ENCODE data around the gene GGPS1.
"Not testable (repeated sequence)": the region's sequence is repeated elsewhere in the genome, so short reads cannot be mapped to it uniquely, and the experiment has no call there.

The GGPS1 gene

DNA sequence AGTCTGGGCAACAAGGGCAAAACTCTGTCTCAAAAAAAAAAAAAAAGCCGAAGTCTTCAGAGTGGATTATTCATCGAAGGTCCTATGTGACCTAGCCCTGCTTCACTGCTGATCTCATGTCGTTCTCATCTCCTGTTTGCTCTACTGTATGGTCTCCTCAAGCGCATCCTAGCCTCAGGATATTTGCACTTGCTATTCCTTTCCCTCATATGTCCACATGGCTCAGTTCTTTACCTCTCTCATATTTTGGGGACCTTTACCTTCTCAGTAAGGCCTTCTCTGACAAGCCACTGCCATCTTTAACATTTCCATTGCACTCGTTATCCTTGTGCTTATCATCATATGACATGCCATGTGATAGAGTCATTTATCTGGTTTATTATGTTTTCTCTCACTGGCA lies 41.4 kb downstream of the GGPS1 start:
- Histone ChIP-seq H2AFZ (ENCODE audit: low read depth, low read length) (no peak overlapping the region), H3K9me3 (ENCODE audit: insufficient read depth, low read length, severe bottlenecking) (no peaks in the 10 kb centered on the region), H3K27ac (ENCODE audit: low read length) (no peak overlapping the region), H3K79me2 (ENCODE audit: insufficient read depth, low read length) (peaks cover 62% of the 10 kb centered on the region), H3K27me3 (ENCODE audit: insufficient read depth, low read length, poor library complexity) (no peaks in the 10 kb centered on the region), H3K4me1 (ENCODE audit: insufficient read depth, low read length) (peaks cover 31% of the 10 kb centered on the region), H3K36me3 (ENCODE audit: insufficient read depth, low read length) (peaks cover 4% of the 10 kb centered on the region; the same call in 1 of the 2 replicates), H3K4me3 (ENCODE audit: low read depth in 1 of 2, low read length in 2 of 2) (no peak overlapping the region), H3K4me2 (ENCODE audit: insufficient read depth, low read length) (no peak overlapping the region), H3K9ac (ENCODE audit: low read depth, low read length) (no peak overlapping the region), H4K20me1 (ENCODE audit: insufficient read depth, low read length) (no peaks in the 10 kb centered on the region)
- DNase-seq (no peak), ATAC-seq (ENCODE audit: insufficient read depth, low read depth) (no peak)
- TF ChIP-seq EZH2 (IDR thresholded peaks at IDR 0.05; ENCODE audit: borderline replicate concordance, low read depth, low read length, severe bottlenecking) = no peak
- TF ChIP-seq CTCF (IDR thresholded peaks at IDR 0.05; ENCODE audit: borderline replicate concordance, extremely low read depth, low read length, poor library complexity, severe bottlenecking) = no peak

DNA sequence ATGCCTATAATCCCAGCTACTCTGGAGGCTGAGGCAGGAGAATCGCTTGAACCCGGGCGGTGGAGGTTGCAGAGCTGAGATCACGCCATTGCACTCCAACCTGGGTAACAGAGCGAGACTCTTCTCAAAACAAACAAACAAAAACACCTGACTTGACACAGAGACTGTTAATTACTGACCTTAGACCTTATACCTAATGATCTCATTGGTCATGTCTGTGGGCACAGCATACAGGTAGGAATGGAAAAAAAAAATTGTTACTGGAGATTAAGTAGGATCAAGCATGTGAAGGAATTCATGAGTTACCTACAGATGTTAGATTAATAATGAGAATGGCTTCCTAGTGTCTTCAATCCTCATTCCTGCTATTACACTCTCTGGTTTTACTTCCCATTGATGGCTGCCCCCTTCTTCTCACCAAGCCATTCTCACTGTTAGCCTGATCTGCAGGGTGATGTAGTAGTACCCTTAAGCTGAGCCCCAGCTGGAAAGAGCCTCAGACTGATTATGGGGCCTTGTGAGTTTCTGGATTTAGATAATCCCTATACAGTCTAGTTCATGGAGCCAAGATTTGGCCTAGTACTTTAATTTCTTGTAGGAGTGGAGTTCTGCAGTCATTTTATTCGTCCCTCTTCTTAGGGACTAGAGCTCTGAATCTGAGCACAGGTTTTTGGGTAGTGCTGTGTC lies 47.7 kb downstream of the GGPS1 start:
- H3K4me1 ChIP-seq (ENCODE audit: insufficient read depth, low read length) = no peaks in the 10 kb centered on the region
- DNase-seq = no peak
- peaks cover 56% of the 10 kb centered on the region for H3K79me2 ChIP-seq (ENCODE audit: insufficient read depth, low read length)
- no peak overlapping the region for H3K4me3 ChIP-seq (ENCODE audit: low read depth in 1 of 2, low read length in 2 of 2)
- H3K27ac ChIP-seq (ENCODE audit: low read length) = no peak overlapping the region
- H3K36me3 ChIP-seq (ENCODE audit: insufficient read depth, low read length) = peaks cover 23% of the 10 kb centered on the region
- no peak overlapping the region for H2AFZ ChIP-seq (ENCODE audit: low read depth, low read length)
- no peaks in the 10 kb centered on the region for H3K27me3 ChIP-seq (ENCODE audit: insufficient read depth, low read length, poor library complexity)
- no peak for ATAC-seq (ENCODE audit: insufficient read depth, low read depth)
- no peaks in the 10 kb centered on the region for H4K20me1 ChIP-seq (ENCODE audit: insufficient read depth, low read length)
- H3K9ac ChIP-seq (ENCODE audit: low read depth, low read length) = no peak overlapping the region
- no peaks in the 10 kb centered on the region for H3K9me3 ChIP-seq (ENCODE audit: insufficient read depth, low read length, severe bottlenecking)
- no peak overlapping the region for H3K4me2 ChIP-seq (ENCODE audit: insufficient read depth, low read length)
- TF ChIP-seq EZH2 (IDR thresholded peaks at IDR 0.05; ENCODE audit: borderline replicate concordance, low read depth, low read length, severe bottlenecking) (no peak), CTCF (IDR thresholded peaks at IDR 0.05; ENCODE audit: borderline replicate concordance, extremely low read depth, low read length, poor library complexity, severe bottlenecking) (no peak)

GRCh38 chr1:235378134-235378735 lies 49.9 kb downstream of the GGPS1 start:
- H3K4me2 ChIP-seq (ENCODE audit: insufficient read depth, low read length); H2AFZ ChIP-seq (ENCODE audit: low read depth, low read length); H3K27me3 ChIP-seq (ENCODE audit: insufficient read depth, low read length, poor library complexity); H3K9me3 ChIP-seq (ENCODE audit: insufficient read depth, low read length, severe bottlenecking); H3K4me1 ChIP-seq (ENCODE audit: insufficient read depth, low read length); H3K4me3 ChIP-seq (ENCODE audit: low read depth in 1 of 2, low read length in 2 of 2); H3K27ac ChIP-seq (ENCODE audit: low read length); ATAC-seq (ENCODE audit: insufficient read depth, low read depth); H4K20me1 ChIP-seq (ENCODE audit: insufficient read depth, low read length); DNase-seq; H3K9ac ChIP-seq (ENCODE audit: low read depth, low read length): not testable (repeated sequence)
- peaks cover 43% of the 10 kb centered on the region for H3K79me2 ChIP-seq (ENCODE audit: insufficient read depth, low read length)
- peaks cover 28% of the 10 kb centered on the region for H3K36me3 ChIP-seq (ENCODE audit: insufficient read depth, low read length)

- not testable (repeated sequence) for H4K20me1 ChIP-seq (ENCODE audit: insufficient read depth, low read length); H3K27ac ChIP-seq (ENCODE audit: low read length); H3K27me3 ChIP-seq (ENCODE audit: insufficient read depth, low read length, poor library complexity); H2AFZ ChIP-seq (ENCODE audit: low read depth, low read length); DNase-seq; H3K9me3 ChIP-seq (ENCODE audit: insufficient read depth, low read length, severe bottlenecking); ATAC-seq (ENCODE audit: insufficient read depth, low read depth); H3K4me3 ChIP-seq (ENCODE audit: low read depth in 1 of 2, low read length in 2 of 2); H3K4me2 ChIP-seq (ENCODE audit: insufficient read depth, low read length); H3K9ac ChIP-seq (ENCODE audit: low read depth, low read length); H3K4me1 ChIP-seq (ENCODE audit: insufficient read depth, low read length)
- Histone ChIP-seq H3K36me3 (ENCODE audit: insufficient read depth, low read length) (peaks cover 23% of the 10 kb centered on the region), H3K79me2 (ENCODE audit: insufficient read depth, low read length) (peaks cover 19% of the 10 kb centered on the region)
Observed at GRCh38 chr1:235381955-235382739, 53.8 kb downstream of the GGPS1 start.

GRCh38 chr1:235385633-235386032 lies 57.3 kb downstream of the GGPS1 start:
- not testable (repeated sequence) for ATAC-seq (ENCODE audit: insufficient read depth, low read depth); DNase-seq; H3K9ac ChIP-seq (ENCODE audit: low read depth, low read length); H3K9me3 ChIP-seq (ENCODE audit: insufficient read depth, low read length, severe bottlenecking); H3K36me3 ChIP-seq (ENCODE audit: insufficient read depth, low read length); H3K27me3 ChIP-seq (ENCODE audit: insufficient read depth, low read length, poor library complexity); H4K20me1 ChIP-seq (ENCODE audit: insufficient read depth, low read length); H3K4me2 ChIP-seq (ENCODE audit: insufficient read depth, low read length); H3K4me3 ChIP-seq (ENCODE audit: low read depth in 1 of 2, low read length in 2 of 2); H3K4me1 ChIP-seq (ENCODE audit: insufficient read depth, low read length); H3K27ac ChIP-seq (ENCODE audit: low read length); H2AFZ ChIP-seq (ENCODE audit: low read depth, low read length)
- peaks cover 29% of the 10 kb centered on the region for H3K79me2 ChIP-seq (ENCODE audit: insufficient read depth, low read length)
